ENCODE measurements around the gene SCGB1A1. TPM values are rescaled to one million over a fixed set of nuclear protein-coding genes. Genes with fewer than 3 reads are reported as not detected.
A peak's percentile ranks its signal among the peaks of the same experiment; 100 is the strongest.
"Not testable (repeated sequence)": the region's sequence is repeated elsewhere in the genome, so short reads cannot be mapped to it uniquely, and the experiment has no call there.

SCGB1A1 gene
- total RNA-seq, 3 donors from 2014 or later, result not detected

DNA sequence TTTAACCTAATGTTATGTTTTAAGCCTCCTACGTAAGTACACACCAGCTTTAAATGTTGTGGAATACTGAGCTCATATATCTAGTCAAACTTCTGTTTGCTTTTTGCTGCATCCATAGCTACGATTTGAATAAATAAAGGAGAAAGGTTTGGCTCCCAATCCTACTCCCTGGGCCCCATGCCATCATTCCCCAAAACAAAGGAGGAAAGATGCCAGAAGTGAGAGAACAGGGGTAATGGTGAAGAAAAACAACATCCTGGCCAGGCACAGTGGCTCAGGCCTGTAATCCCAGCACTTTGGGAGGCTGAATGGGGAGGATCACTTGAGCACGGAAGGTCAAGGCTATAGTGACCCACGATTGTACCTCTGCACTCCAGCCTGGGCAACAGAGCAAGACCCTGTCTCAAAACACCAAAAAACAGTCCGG, 26.5 kb downstream of the SCGB1A1 start:
- peak; percentile 80 to 83 for DNase-seq (ENCODE audit: low spot score in 2 of 2)
- Histone ChIP-seq H3K27me3 (no peaks in the 10 kb centered on the region), H3K4me1 (peaks cover 5 to 27% of the 10 kb centered on the region in 2 donors), H3K27ac (peak overlapping the region; percentile 92 to 96), H3K4me3 (peak overlapping the region in 1 of 3 donors; percentile 62), H3K9me3 (no peaks in the 10 kb centered on the region), H3K36me3 (no peaks in the 10 kb centered on the region)
- TF ChIP-seq POLR2AphosphoS5 (IDR thresholded peaks at IDR 0.05) (peak in 2 of 3 donors; percentile 45 to 60), POLR2A (IDR thresholded peaks at IDR 0.05) (no peak)
- TF ChIP-seq, protein P1, sequence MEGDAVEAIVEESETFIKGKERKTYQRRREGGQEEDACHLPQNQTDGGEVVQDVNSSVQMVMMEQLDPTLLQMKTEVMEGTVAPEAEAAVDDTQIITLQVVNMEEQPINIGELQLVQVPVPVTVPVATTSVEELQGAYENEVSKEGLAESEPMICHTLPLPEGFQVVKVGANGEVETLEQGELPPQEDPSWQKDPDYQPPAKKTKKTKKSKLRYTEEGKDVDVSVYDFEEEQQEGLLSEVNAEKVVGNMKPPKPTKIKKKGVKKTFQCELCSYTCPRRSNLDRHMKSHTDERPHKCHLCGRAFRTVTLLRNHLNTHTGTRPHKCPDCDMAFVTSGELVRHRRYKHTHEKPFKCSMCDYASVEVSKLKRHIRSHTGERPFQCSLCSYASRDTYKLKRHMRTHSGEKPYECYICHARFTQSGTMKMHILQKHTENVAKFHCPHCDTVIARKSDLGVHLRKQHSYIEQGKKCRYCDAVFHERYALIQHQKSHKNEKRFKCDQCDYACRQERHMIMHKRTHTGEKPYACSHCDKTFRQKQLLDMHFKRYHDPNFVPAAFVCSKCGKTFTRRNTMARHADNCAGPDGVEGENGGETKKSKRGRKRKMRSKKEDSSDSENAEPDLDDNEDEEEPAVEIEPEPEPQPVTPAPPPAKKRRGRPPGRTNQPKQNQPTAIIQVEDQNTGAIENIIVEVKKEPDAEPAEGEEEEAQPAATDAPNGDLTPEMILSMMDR (IDR thresholded peaks at IDR 0.05), result no peak
- intact Hi-C loops (cut with DNase I; ENCODE audit: low total_unique reads), result no loop called here

DNA sequence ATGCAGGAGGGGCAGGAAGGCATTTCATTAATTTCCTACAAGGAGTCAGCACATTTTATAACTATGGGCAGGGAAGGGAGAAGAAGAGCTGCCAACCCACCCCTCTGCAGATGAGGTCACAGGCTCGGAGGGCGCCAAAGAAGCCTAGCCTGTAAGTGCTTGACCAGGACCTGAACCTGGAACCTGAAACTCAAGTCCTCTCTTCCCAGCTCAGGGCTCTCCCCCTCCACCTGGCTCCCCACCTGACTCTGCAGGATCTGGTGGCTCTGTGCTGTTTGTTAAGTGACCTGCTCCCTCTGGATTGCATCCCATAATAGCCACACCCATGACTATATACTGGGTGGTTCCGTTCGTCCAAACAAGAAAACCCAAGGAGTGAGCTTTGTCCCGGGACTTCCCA, 27.3 kb downstream of the SCGB1A1 start:
- peak overlapping the region; percentile 92 to 96 for H3K27ac ChIP-seq
- H3K9me3 ChIP-seq, result no peaks in the 10 kb centered on the region
- no peaks in the 10 kb centered on the region for H3K27me3 ChIP-seq
- TF ChIP-seq POLR2AphosphoS5 (IDR thresholded peaks at IDR 0.05) (no peak), POLR2A (IDR thresholded peaks at IDR 0.05) (no peak)
- TF ChIP-seq, protein P1 (IDR thresholded peaks at IDR 0.05), result no peak
- DNase-seq (ENCODE audit: low spot score in 2 of 2), result no peak
- no peak overlapping the region for H3K4me3 ChIP-seq
- H3K4me1 ChIP-seq, result peaks cover 5 to 21% of the 10 kb centered on the region in 2 donors
- H3K36me3 ChIP-seq, result no peaks in the 10 kb centered on the region
- intact Hi-C loops (cut with DNase I; ENCODE audit: low total_unique reads), result no loop called here

DNA sequence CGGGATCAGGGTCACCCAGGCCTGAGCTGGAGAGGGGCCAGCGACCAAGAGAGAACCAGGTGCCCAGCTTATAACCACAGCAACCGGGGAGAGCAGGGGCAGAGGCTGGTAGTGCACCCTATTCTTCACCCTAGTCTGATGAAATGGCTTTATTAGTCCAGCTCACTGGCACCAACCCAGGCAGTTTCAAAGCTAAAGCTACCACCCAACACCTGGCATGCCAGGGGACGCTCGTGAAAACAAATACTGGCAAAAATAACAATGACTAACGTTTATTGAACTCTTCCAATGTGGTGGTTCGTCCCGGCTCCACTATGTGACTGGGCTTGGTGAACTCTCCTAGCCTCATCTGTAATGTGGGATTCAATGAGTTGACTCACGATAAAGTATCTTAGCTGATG, 30.6 kb downstream of the SCGB1A1 start:
- no peaks in the 10 kb centered on the region for H3K27me3 ChIP-seq
- H3K4me3 ChIP-seq, result no peak overlapping the region
- intact Hi-C loops (cut with DNase I; ENCODE audit: low total_unique reads), result no loop called here
- H3K36me3 ChIP-seq, result no peaks in the 10 kb centered on the region
- peak overlapping the region; percentile 52 to 71 for H3K27ac ChIP-seq
- H3K4me1 ChIP-seq, result peaks cover 5 to 11% of the 10 kb centered on the region in 2 donors
- no peak for DNase-seq (ENCODE audit: low spot score in 2 of 2)
- no peak for TF ChIP-seq POLR2A (IDR thresholded peaks at IDR 0.05)
- TF ChIP-seq, protein P1 (IDR thresholded peaks at IDR 0.05), result peak in 1 of 3 donors; percentile 12
- no peaks in the 10 kb centered on the region for H3K9me3 ChIP-seq

DNA sequence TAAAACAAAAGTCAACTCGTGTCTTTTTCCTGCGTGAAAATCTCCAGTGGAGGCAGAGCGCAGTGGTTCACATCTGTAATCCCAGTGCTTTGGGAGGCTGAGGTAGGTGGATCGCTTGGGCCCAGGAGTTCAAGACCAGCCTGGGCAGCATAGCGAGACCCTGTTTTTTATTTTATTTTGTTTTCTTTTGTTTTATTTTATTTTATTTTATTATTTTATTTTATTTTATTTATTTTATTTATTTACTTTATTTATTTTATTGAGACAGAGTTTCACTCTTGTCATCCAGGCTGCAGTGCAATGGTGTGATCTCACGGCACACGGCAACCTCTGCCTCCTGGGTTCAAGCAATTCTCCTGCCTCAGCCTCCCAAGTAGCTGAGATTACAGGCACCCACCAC, 31.1 kb downstream of the SCGB1A1 start:
- DNase-seq (ENCODE audit: low spot score in 2 of 2); H3K4me1 ChIP-seq; H3K27me3 ChIP-seq; H3K36me3 ChIP-seq; intact Hi-C loops (cut with DNase I; ENCODE audit: low total_unique reads); H3K9me3 ChIP-seq; H3K4me3 ChIP-seq: not testable (repeated sequence)
- peak overlapping the region; percentile 52 to 71 for H3K27ac ChIP-seq

DNA sequence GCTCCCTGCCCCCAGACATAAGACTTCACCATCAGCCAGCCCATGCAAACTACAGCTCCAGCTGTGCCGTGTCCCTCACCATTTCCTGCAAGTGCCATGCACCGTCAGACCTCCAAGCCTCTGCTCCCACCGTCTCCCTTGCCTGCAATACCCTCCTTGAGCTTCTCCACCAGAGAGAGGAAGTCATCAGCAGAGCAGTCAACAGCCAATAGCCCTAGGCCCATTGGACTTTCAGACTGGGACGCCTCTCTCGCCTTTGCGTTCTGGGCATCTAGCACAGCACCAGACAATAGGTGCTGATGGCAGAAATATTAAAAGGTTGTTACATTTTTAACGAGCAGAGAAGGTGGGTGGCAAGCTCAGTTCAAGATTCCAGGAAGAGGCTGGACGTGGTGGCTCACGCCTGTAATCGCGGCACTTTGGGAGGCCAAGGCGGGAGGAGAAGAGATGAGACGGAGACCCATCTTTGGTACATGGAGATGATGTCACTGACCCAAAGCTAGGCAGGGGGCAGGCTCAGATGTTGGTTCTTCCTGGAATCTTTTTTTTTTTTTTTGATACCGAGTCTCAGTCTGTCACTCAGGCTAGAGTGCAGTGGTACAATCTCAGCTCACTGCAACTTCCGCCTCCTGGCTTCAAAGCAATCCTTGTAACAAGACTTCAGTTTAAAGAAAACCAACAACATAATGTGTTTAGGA, 31.9 kb downstream of the SCGB1A1 start:
- Histone ChIP-seq H3K4me1 (peaks cover 0 to 5% of the 10 kb centered on the region in 2 donors), H3K27ac (no peak overlapping the region), H3K9me3 (no peaks in the 10 kb centered on the region), H3K27me3 (no peaks in the 10 kb centered on the region), H3K4me3 (no peak overlapping the region), H3K36me3 (no peaks in the 10 kb centered on the region)
- intact Hi-C loops (cut with DNase I; ENCODE audit: low total_unique reads), result no loop called here
- TF ChIP-seq POLR2AphosphoS5 (IDR thresholded peaks at IDR 0.05) (no peak), POLR2A (IDR thresholded peaks at IDR 0.05) (no peak)
- TF ChIP-seq, protein P1 (IDR thresholded peaks at IDR 0.05), result no peak
- no peak for DNase-seq (ENCODE audit: low spot score in 2 of 2)

Data from breast epithelium (tissue), 4 donors.